ENCODE data around the gene ZNF157.

Gene ZNF157

GRCh38 chrX:47447607-47448006 lies 77.2 kb downstream of the ZNF157 start:
- no peak for FAIRE-seq

GRCh38 chrX:47448165-47448806 lies 77.9 kb downstream of the ZNF157 start:
- FAIRE-seq: no peak

GRCh38 chrX:47452112-47452511 lies 81.7 kb downstream of the ZNF157 start:
- no peak for FAIRE-seq

GRCh38 chrX:47456080-47456479 lies 85.7 kb downstream of the ZNF157 start:
- FAIRE-seq: no peak

- no peak for FAIRE-seq
Measured at GRCh38 chrX:47458528-47458927, 88.2 kb downstream of the ZNF157 start.

GRCh38 chrX:47460561-47460960 lies 90.2 kb downstream of the ZNF157 start:
- FAIRE-seq: no peak

Data from islet of Langerhans (tissue), 1 donor.